Cardiac ventricle fibroblast (primary cell): ENCODE measurements around the gene ZNF555. TPM values are rescaled to one million over a fixed set of nuclear protein-coding genes. Genes with fewer than 3 reads are reported as not detected.

Source experiments
- total RNA-seq: library from RNA; depleted of rRNA; stranded (reverse); fragments of >200 nt; gene quantifications from 2 replicates; pipeline ENCODE4 v1.2.3, GENCODE V29; 2015

ZNF555 gene
- 4.3 and 4.4 TPM in 2 replicates for total RNA-seq

GRCh38 chr19:2840794-2841791 lies at the start of gene ZNF555:
Gene ZNF555 (plus strand): TSS chr19:2841475. CDS start chr19:2841573, 98 bp downstream.

GRCh38 chr19:2819540-2820111 lies 21.6 kb upstream of the ZNF555 start, which contains the start of gene ZNF554:
Gene ZNF554 (plus strand): TSS chr19:2819868. CDS start chr19:2820072, 204 bp downstream.

GRCh38 chr19:2867025-2867991 lies 26.0 kb downstream of the ZNF555 start, which contains the start of gene ZNF556:
Gene ZNF556 (plus strand): TSS chr19:2867335. CDS start chr19:2867422, 87 bp downstream.

GRCh38 chr19:2900296-2901252 lies 59.3 kb downstream of the ZNF555 start, which contains the start of gene ZNF57:
Gene ZNF57 (plus strand): TSS chr19:2900928. CDS start chr19:2901046, 118 bp downstream.

Other genes starting within 250 kb of the ZNF555 start
- gene GNG7, start 138.8 kb upstream of the ZNF555 start, total RNA-seq: 0.69 and 0.88 TPM in 2 replicates
- 0.54 and 2.0 TPM in 2 replicates for gene DIRAS1, start 120.1 kb upstream of the ZNF555 start, total RNA-seq
- gene SLC39A3, start 101.5 kb upstream of the ZNF555 start, total RNA-seq: 25.6 and 30.5 TPM in 2 replicates
- 46.9 and 50.5 TPM in 2 replicates for gene SGTA, start 58.2 kb upstream of the ZNF555 start, total RNA-seq
- gene THOP1, start 56.0 kb upstream of the ZNF555 start, total RNA-seq: 33.2 and 41.6 TPM in 2 replicates
- gene ZNF554, start 21.6 kb upstream of the ZNF555 start, total RNA-seq: 2.6 and 4.4 TPM in 2 replicates
- gene ZNF556, start 25.9 kb downstream of the ZNF555 start, total RNA-seq: not detected in 2 replicates
- gene ZNF57, start 59.5 kb downstream of the ZNF555 start, total RNA-seq: 1.5 and 2.2 TPM in 2 replicates
- gene ZNF77, start 103.5 kb downstream of the ZNF555 start, total RNA-seq: 1.6 and 4.5 TPM in 2 replicates
- 0.25 and 3.8 TPM in 2 replicates for gene TLE6, start 136.1 kb downstream of the ZNF555 start, total RNA-seq
- gene TLE2, start 187.8 kb downstream of the ZNF555 start, total RNA-seq: 40.4 and 61.2 TPM in 2 replicates
- gene TLE5, start 221.0 kb downstream of the ZNF555 start, total RNA-seq: 197 and 243 TPM in 2 replicates